Neuron (in vitro differentiated cells): Measurements from ENCODE around the gene CDH4.

Experiments
- H2AFZ ChIP-seq: one replicate; pipeline ENCODE4 v1.6.1; 2013; ENCODE audit warnings: low read depth, mild to moderate bottlenecking, inconsistent platforms, low read length, moderate library complexity
- H3K27me3 ChIP-seq: one replicate; pipeline ENCODE4 v1.6.1; 2013; ENCODE audit warnings: low read length; ENCODE audit not compliant: insufficient read depth
- H3K36me3 ChIP-seq: one replicate; pipeline ENCODE4 v1.6.1; 2013; ENCODE audit warnings: low read length; ENCODE audit not compliant: insufficient read depth
- H3K4me1 ChIP-seq: one replicate; pipeline ENCODE4 v1.6.1; 2013; ENCODE audit warnings: low read length; ENCODE audit not compliant: insufficient read depth
- H3K4me3 ChIP-seq: 2 replicates; pipeline ENCODE4 v1.5.1; 2013; ENCODE audit warnings: mild to moderate bottlenecking, low read length, moderate library complexity
- H3K9me3 ChIP-seq: one replicate; pipeline ENCODE4 v1.6.1; 2013; ENCODE audit warnings: low read length

Gene CDH4

GRCh38 chr20:61519488-61519887 lies 267.4 kb downstream of the CDH4 start:
- Histone ChIP-seq H3K27me3 (no peaks in the 10 kb centered on the region), H3K36me3 (no peaks in the 10 kb centered on the region), H3K4me1 (peaks cover 32% of the 10 kb centered on the region), H3K4me3 (no peak overlapping the region), H3K9me3 (no peaks in the 10 kb centered on the region), H2AFZ (no peak overlapping the region)

GRCh38 chr20:61520076-61520892 lies 268.2 kb downstream of the CDH4 start:
- Histone ChIP-seq H3K9me3 (no peaks in the 10 kb centered on the region), H3K36me3 (no peaks in the 10 kb centered on the region), H2AFZ (no peak overlapping the region), H3K4me1 (peaks cover 24% of the 10 kb centered on the region), H3K27me3 (no peaks in the 10 kb centered on the region), H3K4me3 (no peak overlapping the region)

DNA sequence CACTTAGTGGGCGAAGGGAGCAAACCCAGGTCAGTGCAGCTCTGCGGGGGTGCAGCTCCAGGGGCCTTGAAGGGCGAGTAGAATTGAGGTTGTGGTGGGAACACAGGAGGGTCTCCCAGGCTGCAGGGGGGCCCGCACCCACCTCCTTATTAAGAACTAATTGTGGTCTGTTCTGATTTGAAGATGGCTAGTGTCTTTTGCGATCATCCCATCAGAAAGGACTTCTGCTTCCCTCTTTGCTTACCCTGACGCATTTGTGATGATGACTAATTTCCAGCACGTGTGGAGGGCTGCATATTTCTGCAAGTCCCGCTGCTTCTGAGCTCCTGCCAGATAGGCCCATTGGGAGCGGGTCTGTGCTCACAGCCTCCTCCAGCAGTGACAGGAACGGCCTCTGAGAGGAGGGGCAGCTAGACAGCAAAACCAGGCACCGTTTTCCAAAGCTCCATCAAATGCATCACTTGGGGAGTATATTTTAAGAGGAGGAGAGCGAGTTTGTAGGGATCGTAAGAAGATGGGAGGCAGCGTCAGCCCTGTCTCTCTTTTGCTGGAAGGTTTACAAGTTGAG lies 268.9 kb downstream of the CDH4 start:
- Histone ChIP-seq H3K27me3 (no peaks in the 10 kb centered on the region), H3K9me3 (no peaks in the 10 kb centered on the region), H3K4me3 (no peak overlapping the region), H2AFZ (no peak overlapping the region), H3K36me3 (no peaks in the 10 kb centered on the region), H3K4me1 (peaks cover 19% of the 10 kb centered on the region)

DNA sequence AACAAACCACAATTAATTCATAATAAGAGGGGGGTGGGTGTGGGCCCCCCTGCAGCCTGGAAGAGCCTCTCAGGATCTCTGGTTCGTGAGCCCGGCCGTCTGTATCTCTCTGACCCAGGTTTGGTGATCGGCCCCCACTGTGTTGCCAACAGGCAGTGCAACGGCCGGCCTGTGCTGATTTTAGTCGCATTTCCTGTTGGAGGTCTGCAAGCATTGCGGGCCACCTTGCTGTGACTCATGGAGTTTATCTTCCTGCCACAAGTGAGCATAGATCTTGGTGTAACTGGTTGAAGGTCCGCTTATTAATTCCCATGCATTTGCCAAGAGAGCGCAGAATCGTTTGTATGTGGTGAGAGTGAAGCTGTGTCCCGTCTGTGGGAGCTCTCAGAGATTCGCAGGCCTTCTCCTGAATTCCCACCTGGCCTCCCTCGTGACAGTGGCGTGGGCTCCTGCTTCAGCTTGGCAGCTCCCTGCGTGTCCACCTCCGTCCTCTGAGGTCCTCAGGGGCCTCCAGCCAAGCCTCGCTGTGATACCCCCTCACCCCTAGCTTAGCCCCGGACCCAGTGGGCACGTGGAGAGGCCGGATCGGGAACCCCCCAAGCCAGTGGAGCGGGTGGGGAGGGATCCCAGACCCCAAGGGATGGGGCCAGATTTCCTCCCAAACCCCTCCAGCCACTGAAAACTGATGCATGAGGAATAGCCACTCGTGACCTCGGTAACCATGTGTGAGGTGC lies 269.8 kb downstream of the CDH4 start:
- H3K4me3 ChIP-seq = no peak overlapping the region
- H3K27me3 ChIP-seq = no peaks in the 10 kb centered on the region
- peaks cover 11% of the 10 kb centered on the region for H3K4me1 ChIP-seq
- no peak overlapping the region for H2AFZ ChIP-seq
- H3K36me3 ChIP-seq = no peaks in the 10 kb centered on the region
- no peaks in the 10 kb centered on the region for H3K9me3 ChIP-seq

DNA sequence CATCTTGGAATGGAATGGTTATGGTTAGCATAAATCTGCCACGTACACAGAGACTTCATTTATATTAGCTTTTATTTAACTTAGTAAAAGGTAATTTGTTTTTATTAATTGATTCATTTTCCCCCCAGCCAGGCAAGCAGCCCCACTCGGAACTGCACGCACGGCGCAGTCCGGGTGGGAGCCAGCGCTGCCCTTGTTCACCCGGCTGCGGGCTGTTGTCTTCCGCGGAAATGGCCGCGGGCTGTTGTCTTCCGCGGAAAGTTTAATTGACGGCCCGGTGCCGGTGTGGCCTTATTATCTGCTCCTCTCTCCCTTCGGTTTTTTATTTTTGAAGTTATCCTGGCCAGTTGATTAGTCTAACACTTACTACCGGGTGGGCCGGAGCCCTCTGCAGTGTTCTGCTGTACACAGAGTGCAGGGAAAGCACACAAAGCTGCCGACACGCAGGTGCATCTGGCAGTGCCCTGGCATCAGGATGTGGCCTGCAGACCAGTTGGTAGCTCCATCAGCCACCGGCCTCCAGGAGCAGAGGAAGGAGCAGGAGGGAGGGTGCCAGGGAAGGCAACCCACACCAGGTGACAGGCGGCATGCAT lies 270.5 kb downstream of the CDH4 start:
- Histone ChIP-seq H3K4me1 (peaks cover 10% of the 10 kb centered on the region), H3K27me3 (no peaks in the 10 kb centered on the region), H2AFZ (no peak overlapping the region), H3K9me3 (no peaks in the 10 kb centered on the region), H3K36me3 (no peaks in the 10 kb centered on the region), H3K4me3 (no peak overlapping the region)

DNA sequence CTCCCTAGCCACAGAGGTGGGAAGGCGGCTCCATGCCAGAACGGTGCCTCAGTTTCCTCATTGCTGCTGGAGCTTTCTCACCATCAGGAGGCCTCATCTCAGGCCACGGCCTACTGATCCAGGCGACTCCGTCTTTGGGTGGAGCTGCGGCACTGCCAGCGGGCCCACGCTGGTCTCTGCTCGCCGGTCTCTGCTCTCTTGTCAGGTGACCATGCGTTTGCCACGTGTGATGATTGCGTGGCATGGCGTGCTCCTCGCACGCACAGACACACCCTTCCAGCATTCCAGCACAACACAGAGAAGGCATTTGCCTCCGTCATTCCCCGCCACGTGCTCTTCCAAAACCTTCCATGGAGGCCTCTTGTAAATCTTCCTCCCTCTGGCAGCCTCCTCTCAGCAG lies 271.1 kb downstream of the CDH4 start:
- Histone ChIP-seq H3K4me1 (peaks cover 10% of the 10 kb centered on the region), H3K4me3 (no peak overlapping the region), H2AFZ (no peak overlapping the region), H3K9me3 (no peaks in the 10 kb centered on the region), H3K27me3 (no peaks in the 10 kb centered on the region), H3K36me3 (no peaks in the 10 kb centered on the region)

DNA sequence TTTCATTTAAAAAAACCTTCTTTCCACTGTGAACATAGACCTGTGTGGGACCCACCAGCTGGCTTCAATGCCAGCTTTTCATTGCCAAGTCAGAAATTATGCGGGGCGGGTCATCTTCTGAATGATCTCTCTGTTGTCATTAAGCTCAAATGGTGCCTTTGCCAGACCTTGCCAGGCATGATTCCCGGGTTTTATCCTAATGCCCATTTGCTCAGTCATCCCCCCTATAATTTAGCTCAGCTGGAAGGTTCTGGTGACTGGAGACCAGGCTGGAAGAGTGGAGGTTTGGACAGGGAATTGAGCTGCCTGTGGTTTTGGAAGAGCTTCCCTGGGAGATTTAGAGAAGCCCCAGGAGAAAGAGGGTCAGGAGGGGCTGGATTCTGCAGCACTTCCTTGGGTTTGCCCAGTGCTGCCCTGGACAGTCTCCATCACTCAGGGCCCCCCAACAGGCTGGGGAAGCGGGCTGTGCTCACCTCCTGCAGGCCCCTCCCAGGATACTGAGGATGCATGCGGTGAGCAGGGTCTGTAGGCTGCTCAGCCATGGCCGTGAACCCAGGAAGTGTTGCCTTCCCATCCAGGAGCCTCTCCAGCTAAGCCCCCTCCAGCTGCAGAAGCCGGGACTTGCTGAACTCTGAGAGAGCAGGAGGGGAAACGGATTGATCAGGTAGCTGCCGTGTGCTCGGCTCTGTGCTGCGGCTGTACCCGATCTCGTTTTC lies 273.0 kb downstream of the CDH4 start:
- H3K36me3 ChIP-seq = no peaks in the 10 kb centered on the region
- no peak overlapping the region for H3K4me3 ChIP-seq
- no peaks in the 10 kb centered on the region for H3K27me3 ChIP-seq
- H2AFZ ChIP-seq = no peak overlapping the region
- H3K4me1 ChIP-seq = peaks cover 10% of the 10 kb centered on the region
- no peaks in the 10 kb centered on the region for H3K9me3 ChIP-seq

DNA sequence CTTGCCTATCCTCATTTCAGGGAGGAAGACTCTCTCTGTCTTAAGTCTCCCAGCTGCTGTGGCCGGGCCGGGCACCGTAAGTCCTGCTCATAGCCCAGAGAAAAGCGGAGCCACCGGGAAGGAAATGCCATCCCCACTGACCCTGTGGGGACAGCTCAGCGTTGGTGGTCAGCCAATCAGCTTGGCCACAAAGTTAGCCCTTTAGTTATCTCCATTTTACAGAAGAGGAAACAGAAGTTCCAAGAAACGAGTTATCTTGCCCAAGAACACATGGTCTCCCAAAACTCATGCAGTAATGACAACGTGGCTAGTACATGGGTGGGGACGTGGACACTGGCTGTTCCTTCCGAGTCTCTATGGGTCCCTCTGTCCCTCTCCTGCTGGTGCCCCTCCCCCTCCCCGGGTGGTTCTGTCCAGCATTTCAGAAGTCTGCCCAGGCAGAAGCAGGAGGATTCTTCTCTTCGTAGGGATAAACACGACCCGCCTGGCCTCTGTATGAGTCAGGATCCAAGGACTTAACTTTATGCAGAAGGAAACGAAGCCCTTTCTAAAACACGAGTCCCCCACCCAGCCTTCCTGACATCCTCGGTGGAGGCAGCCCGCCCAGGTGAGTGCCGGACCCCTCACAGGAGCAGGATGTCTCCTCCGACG lies 273.8 kb downstream of the CDH4 start:
- no peaks in the 10 kb centered on the region for H3K9me3 ChIP-seq
- H3K27me3 ChIP-seq = no peaks in the 10 kb centered on the region
- no peak overlapping the region for H2AFZ ChIP-seq
- no peaks in the 10 kb centered on the region for H3K36me3 ChIP-seq
- H3K4me3 ChIP-seq = no peak overlapping the region
- peaks cover 3% of the 10 kb centered on the region for H3K4me1 ChIP-seq

DNA sequence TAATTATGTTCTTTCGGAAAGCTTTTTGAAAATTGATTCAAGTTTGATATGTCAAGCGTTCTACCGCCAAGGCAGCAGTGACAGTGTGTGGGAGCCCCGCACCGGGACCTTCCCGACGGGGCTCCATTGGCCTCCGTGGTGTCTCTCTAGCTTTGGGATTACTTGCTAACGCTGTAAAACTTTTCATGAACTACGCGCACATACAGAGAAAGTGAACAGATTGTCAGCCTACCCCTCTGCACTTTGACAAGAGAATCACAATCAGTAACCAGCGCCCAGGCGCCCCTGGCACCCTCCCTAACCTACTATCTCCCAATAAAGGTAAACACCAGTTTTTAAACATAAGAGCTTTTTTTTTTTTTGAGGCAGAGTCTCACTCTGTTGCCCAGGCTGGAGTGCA lies 274.8 kb downstream of the CDH4 start:
- Histone ChIP-seq H3K4me3 (no peak overlapping the region), H3K27me3 (no peaks in the 10 kb centered on the region), H3K36me3 (no peaks in the 10 kb centered on the region), H3K9me3 (no peaks in the 10 kb centered on the region), H3K4me1 (no peaks in the 10 kb centered on the region), H2AFZ (no peak overlapping the region)

- H3K9me3 ChIP-seq = no peaks in the 10 kb centered on the region
- no peaks in the 10 kb centered on the region for H3K4me1 ChIP-seq
- no peak overlapping the region for H3K4me3 ChIP-seq
- H2AFZ ChIP-seq = no peak overlapping the region
- no peaks in the 10 kb centered on the region for H3K36me3 ChIP-seq
- no peaks in the 10 kb centered on the region for H3K27me3 ChIP-seq
Observed at GRCh38 chr20:61527626-61528025, 275.6 kb downstream of the CDH4 start.

GRCh38 chr20:61528591-61528990 lies 276.5 kb downstream of the CDH4 start:
- H2AFZ ChIP-seq = no peak overlapping the region
- H3K27me3 ChIP-seq = no peaks in the 10 kb centered on the region
- no peaks in the 10 kb centered on the region for H3K9me3 ChIP-seq
- no peak overlapping the region for H3K4me3 ChIP-seq
- H3K36me3 ChIP-seq = no peaks in the 10 kb centered on the region
- H3K4me1 ChIP-seq = no peaks in the 10 kb centered on the region

- H3K4me3 ChIP-seq = no peak overlapping the region
- no peaks in the 10 kb centered on the region for H3K36me3 ChIP-seq
- H3K27me3 ChIP-seq = no peaks in the 10 kb centered on the region
- no peaks in the 10 kb centered on the region for H3K9me3 ChIP-seq
- H2AFZ ChIP-seq = no peak overlapping the region
- H3K4me1 ChIP-seq = no peaks in the 10 kb centered on the region
Observed at GRCh38 chr20:61529354-61529753, 277.3 kb downstream of the CDH4 start.
